GM13976 (cell line): ENCODE data around the gene MAN1C1.
"Not testable (repeated sequence)": the region's sequence is repeated elsewhere in the genome, so short reads cannot be mapped to it uniquely, and the experiment has no call there.

ENCODE experiments used
- DNase-seq: peaks from one replicate; pipeline ENCODE4 v3.0.0; 2012; ENCODE audit warnings: low spot score
- CTCF ChIP-seq: IDR thresholded peaks from 2 replicates; pipeline ENCODE4 v1.5.1; 2012; ENCODE audit warnings: borderline replicate concordance, mild to moderate bottlenecking; ENCODE audit not compliant: insufficient read depth; ENCODE audit errors: extremely low read depth, missing control alignments, control extremely low read depth
- in situ Hi-C: fragments of 300-500 bp; cut with MboI; formaldehyde crosslinking; loops from one replicate; pipeline ENCODE4 v1.12.0; 2022; ENCODE audit warnings: low sequenced_read_pairs, mixed read lengths, inconsistent platforms; ENCODE audit not compliant: unreplicated experiment

Gene MAN1C1

GRCh38 chr1:25657121-25657882 is 40.7 kb downstream of the MAN1C1 start:
- DNase-seq: no peak
- in situ Hi-C loops: no loop called here
- no peak for TF ChIP-seq CTCF

GRCh38 chr1:25657883-25658760 is 41.5 kb downstream of the MAN1C1 start:
- in situ Hi-C loops: no loop called here
- DNase-seq: no peak

GRCh38 chr1:25658791-25659431 is 42.3 kb downstream of the MAN1C1 start:
- in situ Hi-C loops: no loop called here
- TF ChIP-seq CTCF: no peak

More at GRCh38 chr1:25657883-25658760, 41.5 kb downstream of the MAN1C1 start:
- TF ChIP-seq CTCF: no peak

GRCh38 chr1:25661043-25661815 is 44.6 kb downstream of the MAN1C1 start:
- in situ Hi-C loops: no loop called here
- no peak for TF ChIP-seq CTCF
- no peak for DNase-seq

More at GRCh38 chr1:25658791-25659431, 42.3 kb downstream of the MAN1C1 start:
- no peak for DNase-seq

- no peak for DNase-seq
- TF ChIP-seq CTCF: no peak
- in situ Hi-C loops: no loop called here
Observed at GRCh38 chr1:25662061-25662460, 45.5 kb downstream of the MAN1C1 start.

- DNase-seq, in situ Hi-C loops: not testable (repeated sequence)
Observed at GRCh38 chr1:25662959-25663358, 46.4 kb downstream of the MAN1C1 start.
